H1 (cell line): ENCODE measurements around the gene TMEM178B. TPM values are rescaled to one million over a fixed set of nuclear protein-coding genes. Genes with fewer than 3 reads are reported as not detected.

Source experiments
- CTCF ChIA-PET: fragments of 300-600 bp; sonication (Branson Sonifier 250); formaldehyde crosslinking; loops from one replicate; lab custom pipeline; 2021; ENCODE audit not compliant: partially characterized antibody; lab: Charles Lee
- POLR2A ChIA-PET: fragments of 300-600 bp; sonication (Branson Sonifier 250); formaldehyde crosslinking; loops from one replicate; lab custom pipeline; 2021; ENCODE audit warnings: inconsistent platforms; ENCODE audit not compliant: partially characterized antibody; lab: Charles Lee
- DNase-seq, 2 experiments: peaks; one replicate each; pipeline versions ENCODE4 v3.0.0 to v3.0.0-alpha.2; 2010 to 2022; ENCODE audit warnings: low spot score in 2 of 2, low read depth in 1 of 2, mixed read lengths in 1 of 2
- FAIRE-seq: peaks from 2 replicates; lab custom pipeline; 2011; peaks lifted over from hg19 to GRCh38; lab: Jason Lieb, UNC
- H2AFZ ChIP-seq: 2 replicates; pipeline ENCODE4 v1.8.1; 2012; ENCODE audit warnings: low read length, inconsistent platforms
- H2AK5ac ChIP-seq: 2 replicates; pipeline ENCODE4 v1.6.1; 2013; ENCODE audit warnings: low read depth, low read length
- H2BK120ac ChIP-seq: replicated peaks from 2 replicates; pipeline ENCODE3; 2013; ENCODE audit warnings: low read depth, low read length, inconsistent platforms
- H2BK12ac ChIP-seq: 2 replicates; pipeline ENCODE4 v1.6.1; 2013; ENCODE audit warnings: low read depth, low read length
- H2BK15ac ChIP-seq: 2 replicates; pipeline ENCODE4 v1.6.1; 2013; ENCODE audit warnings: low read length
- H2BK20ac ChIP-seq: 2 replicates; pipeline ENCODE4 v1.6.1; 2013; ENCODE audit warnings: low read length
- H2BK5ac ChIP-seq: 2 replicates; pipeline ENCODE4 v1.6.1; 2013; ENCODE audit warnings: low read depth, low read length
- H3K14ac ChIP-seq: 2 replicates; pipeline ENCODE4 v1.6.1; 2013; ENCODE audit warnings: inconsistent platforms; ENCODE audit not compliant: insufficient read length
- H3K18ac ChIP-seq: 2 replicates; pipeline ENCODE4 v1.6.1; 2013; ENCODE audit warnings: low read length; ENCODE audit errors: extremely low read depth
- H3K23ac ChIP-seq: 2 replicates; pipeline ENCODE4 v1.6.1; 2013; ENCODE audit warnings: inconsistent platforms; ENCODE audit not compliant: insufficient read length
- H3K23me2 ChIP-seq: 2 replicates; pipeline ENCODE4 v1.6.1; 2013; ENCODE audit warnings: low read depth, low read length
- H3K27ac ChIP-seq: 2 replicates; pipeline ENCODE4 v1.6.1; 2011; ENCODE audit warnings: low read depth, low read length, inconsistent platforms
- H3K27me3 ChIP-seq, 4 experiments: replicated peaks in 1 of 4; 1 replicate in 1 of 4; 2 replicates in 3 of 4; pipeline versions ENCODE4 v1.6.1 to v1.8.1; 2011 to 2013; ENCODE audit warnings: low read length in 3 of 4, mild to moderate bottlenecking in 3 of 4, inconsistent platforms in 2 of 4, mixed read lengths in 2 of 4, moderate library complexity in 1 of 4; ENCODE audit not compliant: control insufficient read depth in 3 of 4, insufficient read depth in 3 of 4; ENCODE audit errors: extremely low read depth in 1 of 4
- H3K36me3 ChIP-seq, 4 experiments: 2 replicates each; pipeline versions ENCODE4 v1.6.1 to v1.8.1; 2011 to 2013; ENCODE audit warnings: mild to moderate bottlenecking in 4 of 4, low read length in 3 of 4, moderate library complexity in 2 of 4, control low read depth in 1 of 4, inconsistent platforms in 1 of 4; ENCODE audit not compliant: insufficient read depth in 4 of 4, control insufficient read depth in 2 of 4
- H3K4ac ChIP-seq: replicated peaks from 2 replicates; pipeline ENCODE3; 2013; ENCODE audit warnings: low read length, low read depth, mixed read lengths, inconsistent platforms; ENCODE audit not compliant: insufficient read length
- H3K4me1 ChIP-seq, 4 experiments: replicated peaks in 1 of 4; 1 replicate in 1 of 4; 2 replicates in 3 of 4; pipeline versions ENCODE4 v1.6.1 to v1.8.1; 2011 to 2013; ENCODE audit warnings: low read length in 3 of 4, inconsistent platforms in 2 of 4, mixed read lengths in 1 of 4; ENCODE audit not compliant: insufficient read depth in 4 of 4, control insufficient read depth in 3 of 4
- H3K4me2 ChIP-seq, 2 experiments: 2 replicates each; pipeline versions ENCODE4 v1.6.1 to v1.8.1; 2011 to 2013; ENCODE audit warnings: low read depth in 2 of 2, low read length in 2 of 2, control low read depth in 1 of 2, inconsistent platforms in 1 of 2, mild to moderate bottlenecking in 1 of 2; ENCODE audit not compliant: insufficient read depth in 1 of 2
- H3K4me3 ChIP-seq, 4 experiments: fragments of 200-600, 300-600 bp in 1 of 4; sonication (generic), shearing (Covaris generic), sonication (Bioruptor Twin) in 1 of 4; 2 replicates each; pipeline versions ENCODE4 v1.5.1 to v1.8.1; 2011 to 2016; ENCODE audit warnings: low read length in 4 of 4, low read depth in 3 of 4, control low read depth in 2 of 4, inconsistent platforms in 2 of 4, mild to moderate bottlenecking in 2 of 4, mixed read lengths in 1 of 4, moderate library complexity in 1 of 4; ENCODE audit not compliant: insufficient read depth in 2 of 4; ENCODE audit errors: extremely low read depth in 1 of 4
- H3K56ac ChIP-seq: replicated peaks from 2 replicates; pipeline ENCODE3; 2013; ENCODE audit warnings: low read depth, mild to moderate bottlenecking, mixed read lengths, low read length, inconsistent platforms; ENCODE audit not compliant: insufficient read length
- H3K79me1 ChIP-seq: 2 replicates; pipeline ENCODE4 v1.6.1; 2013; ENCODE audit warnings: low read depth, low read length, control low read depth
- H3K79me2 ChIP-seq, 2 experiments: 2 replicates each; pipeline versions ENCODE4 v1.6.1 to v1.8.1; 2012 to 2013; ENCODE audit warnings: low read length in 2 of 2, mild to moderate bottlenecking in 2 of 2, inconsistent platforms in 1 of 2; ENCODE audit not compliant: insufficient read depth in 2 of 2, control insufficient read depth in 1 of 2
- H3K9ac ChIP-seq, 4 experiments: replicated peaks in 1 of 4; 1 replicate in 1 of 4; 2 replicates in 3 of 4; pipeline versions ENCODE4 v1.6.1 to v1.8.1; 2011 to 2013; ENCODE audit warnings: low read depth in 3 of 4, low read length in 3 of 4, control low read depth in 2 of 4, mild to moderate bottlenecking in 2 of 4, moderate library complexity in 2 of 4, inconsistent platforms in 1 of 4; ENCODE audit errors: extremely low read depth in 1 of 4
- H3K9me3 ChIP-seq, 2 experiments: 2 replicates each; pipeline versions ENCODE4 v1.6.1 to v1.8.1; 2012 to 2013; ENCODE audit warnings: mild to moderate bottlenecking in 2 of 2, moderate library complexity in 2 of 2, control low read depth in 1 of 2, inconsistent platforms in 1 of 2, low read depth in 1 of 2, low read length in 1 of 2, mixed read lengths in 1 of 2; ENCODE audit not compliant: insufficient read depth in 2 of 2
- H4K20me1 ChIP-seq, 2 experiments: replicated peaks in 1 of 2; 2 replicates each; pipeline versions ENCODE3 to v1.8.1; 2011 to 2013; ENCODE audit warnings: inconsistent platforms in 2 of 2, low read length in 2 of 2, mild to moderate bottlenecking in 1 of 2; ENCODE audit not compliant: insufficient read depth in 2 of 2, control insufficient read depth in 1 of 2
- H4K5ac ChIP-seq: 2 replicates; pipeline ENCODE4 v1.6.1; 2013; ENCODE audit warnings: low read length, low read depth, mixed read lengths, inconsistent platforms; ENCODE audit not compliant: insufficient read length
- H4K8ac ChIP-seq: 2 replicates; pipeline ENCODE4 v1.8.0; 2013; ENCODE audit warnings: mild to moderate bottlenecking, moderate library complexity, low read length, inconsistent platforms; ENCODE audit not compliant: insufficient read depth; ENCODE audit errors: extremely low read depth
- H4K91ac ChIP-seq: replicated peaks from 2 replicates; pipeline ENCODE3; 2013; ENCODE audit warnings: low read length, mixed read lengths, inconsistent platforms; ENCODE audit not compliant: insufficient read length
- CTCF ChIP-seq, 3 experiments: IDR thresholded peaks; 1 replicate in 2 of 3; 2 replicates in 1 of 3; pipeline versions ENCODE4 v1.5.1 to v1.6.1; 2011; ENCODE audit warnings: low read length in 3 of 3, mild to moderate bottlenecking in 3 of 3, inconsistent platforms in 2 of 3, low read depth in 1 of 3, moderate library complexity in 1 of 3; ENCODE audit not compliant: insufficient read depth in 1 of 3; ENCODE audit errors: control extremely low read depth in 1 of 3
- POLR2A ChIP-seq, 2 experiments: IDR thresholded peaks; 1 replicate in 1 of 2; 2 replicates in 1 of 2; pipeline ENCODE4 v1.6.1; 2011; ENCODE audit warnings: low read depth in 2 of 2, low read length in 2 of 2, mild to moderate bottlenecking in 2 of 2; ENCODE audit errors: control extremely low read depth in 1 of 2
- POU5F1 ChIP-seq: IDR thresholded peaks from 2 replicates; pipeline ENCODE4 v1.6.1; 2011; ENCODE audit warnings: low read depth, mild to moderate bottlenecking, low read length, moderate library complexity
- SIX5 ChIP-seq: IDR thresholded peaks from 2 replicates; pipeline ENCODE4 v1.6.1; 2011; ENCODE audit warnings: mild to moderate bottlenecking, low read depth, low read length
- SP1 ChIP-seq: IDR thresholded peaks from 2 replicates; pipeline ENCODE4 v1.6.1; 2011; ENCODE audit warnings: low read depth, low read length
- TCF12 ChIP-seq: IDR thresholded peaks from 2 replicates; pipeline ENCODE4 v1.6.1; 2011; ENCODE audit warnings: low read depth, mild to moderate bottlenecking, low read length
- WGBS, 2 experiments: shearing (Covaris generic) in 1 of 2; methylation state at CpG; one replicate each; pipeline versions ENCODE4 v1.1.6 to v1.1.7; 2013 to 2015; ENCODE audit warnings: low lambda C conversion rate in 2 of 2, mixed read lengths in 2 of 2, inconsistent platforms in 1 of 2, low coverage in 1 of 2, missing lambda C conversion rate in 1 of 2; ENCODE audit not compliant: insufficient replicate concordance in 2 of 2, insufficient coverage in 1 of 2, insufficient read length in 1 of 2; ENCODE audit errors: extremely low coverage in 1 of 2, missing lambda C conversion rate in 1 of 2; 5-methylcytosine and 5-hydroxymethylcytosine counted together
- polyA plus RNA-seq, 7 experiments: library from polyadenylated mRNA; depleted of rRNA in 3 of 7; stranded (reverse) in 5 of 7; unstranded in 2 of 7; fragments of >200 nt in 5 of 7; fragments of 200-250 nt in 2 of 7; gene quantifications; 1 replicate in 5 of 7; 2 replicates in 1 of 7; 4 replicates in 1 of 7; pipeline versions ENCODE4 v1.2.1 to v1.2.3, GENCODE V29; 2011 to 2013; ENCODE audit warnings: missing spikeins in 2 of 7, mixed read lengths in 2 of 7
- total RNA-seq: library from RNA; stranded (reverse); fragmentation: NEBNext Ultra II Directional; extraction: Animal tissue kit (Norgen Biotek cat#: 25700); gene quantifications from 2 replicates; pipeline ENCODE4 v1.2.1, GENCODE V29; 2021

The TMEM178B gene
- total and polyA plus RNA-seq, 2 of the 8 experiments (the other 6 are each of a cell fraction or from before 2014, with no cell fraction given) = 5.3 to 18.1 TPM

- H3K9ac ChIP-seq = no peak overlapping the region
- H2BK20ac ChIP-seq = no peak overlapping the region
- H3K79me1 ChIP-seq = no peaks in the 10 kb centered on the region
- H2AFZ ChIP-seq = no peak overlapping the region
- H3K23ac ChIP-seq = no peak overlapping the region
- no peaks in the 10 kb centered on the region for H3K27me3 ChIP-seq
- H4K8ac ChIP-seq = no peak overlapping the region
- no peaks in the 10 kb centered on the region for H3K4me1 ChIP-seq
- WGBS, 2 experiments = 89% methylated on average over 4 of the region's 4 CpGs; no CpG with 5 or more reads in 1 of the 2 experiments
- H3K27ac ChIP-seq = no peak overlapping the region
- H4K91ac ChIP-seq = no peak overlapping the region
- H3K4me3 ChIP-seq = no peak overlapping the region
- no peak overlapping the region for H3K56ac ChIP-seq
- no peak overlapping the region for H2BK120ac ChIP-seq
- POLR2A ChIA-PET = no interaction called here
- no peak overlapping the region for H4K5ac ChIP-seq
- no peaks in the 10 kb centered on the region for H3K36me3 ChIP-seq
- CTCF ChIA-PET = interaction anchor here (1.3 kb wide), 1 partner anchor 26 kb away, joined by 3 read pairs; no protein-coding TSS in a partner anchor
- DNase-seq (no peak), FAIRE-seq (no peak)
- no peak overlapping the region for H3K14ac ChIP-seq
- no peaks in the 10 kb centered on the region for H3K23me2 ChIP-seq
- H3K4ac ChIP-seq = no peak overlapping the region
- no peak overlapping the region for H3K18ac ChIP-seq
- H4K20me1 ChIP-seq = no peaks in the 10 kb centered on the region
- H2AK5ac ChIP-seq = no peak overlapping the region
- no peak overlapping the region for H2BK12ac ChIP-seq
- H2BK15ac ChIP-seq = no peak overlapping the region
- H2BK5ac ChIP-seq = no peak overlapping the region
- no peaks in the 10 kb centered on the region for H3K9me3 ChIP-seq
- H3K79me2 ChIP-seq = no peaks in the 10 kb centered on the region
- no peak overlapping the region for H3K4me2 ChIP-seq
- no peak for TF ChIP-seq POLR2A (IDR thresholded peaks at IDR 0.05; ENCODE audit: control extremely low read depth in 1 of 2, low read depth in 2 of 2, low read length in 2 of 2)
- no peak for TF ChIP-seq POU5F1
- TF ChIP-seq SP1 = no peak
- TF ChIP-seq CTCF (IDR thresholded peaks at IDR 0.05; ENCODE audit: control extremely low read depth in 1 of 3, insufficient read depth in 1 of 3, low read depth in 1 of 3, low read length in 3 of 3) = no peak
- TF ChIP-seq SIX5 = no peak
- TF ChIP-seq TCF12 = no peak
Observed at GRCh38 chr7:141043616-141044015, 30.2 kb upstream of the TMEM178B start.
